Gastrocnemius medialis (tissue), 4 donors: ENCODE measurements around the gene PAPPA. TPM values are rescaled to one million over a fixed set of nuclear protein-coding genes. Genes with fewer than 3 reads are reported as not detected.

Experiments
- ATAC-seq, 2 donors: fragments of 150-250 bp; one replicate each; pipeline ENCODE4 v1.9.1; 2016
- DNase-seq, 2 donors: peaks; one replicate each; pipeline ENCODE4 v3.0.0-alpha.2; 2019
- H3K27ac ChIP-seq, 4 donors: fragments of 200-600 bp; sonication (generic); 1 replicate in 1 of 4; 2 replicates in 3 of 4; pipeline ENCODE4 v1.5.1; 2016 to 2018; ENCODE audit warnings: mild to moderate bottlenecking in 2 of 4, moderate library complexity in 1 of 4
- H3K27me3 ChIP-seq, 3 donors: fragments of 200-600 bp; sonication (generic) in 2 of 3; 1 replicate in 1 of 3; 2 replicates in 2 of 3; pipeline versions ENCODE4 v1.5.1 to v1.6.0; 2016 to 2019; ENCODE audit warnings: mild to moderate bottlenecking in 1 of 3, moderate library complexity in 1 of 3
- H3K36me3 ChIP-seq, 2 donors: fragments of 200-600 bp; sonication (generic) in 1 of 2; one replicate each; pipeline ENCODE4 v1.5.1; 2017 to 2018
- H3K4me1 ChIP-seq, 2 donors: fragments of 200-600 bp; sonication (generic) in 1 of 2; one replicate each; pipeline ENCODE4 v1.5.1; 2016 to 2017; ENCODE audit warnings: mild to moderate bottlenecking in 2 of 2
- H3K4me3 ChIP-seq, 4 donors: fragments of 200-600 bp; sonication (generic) in 3 of 4; 1 replicate in 1 of 4; 2 replicates in 3 of 4; pipeline ENCODE4 v1.5.1; 2016 to 2019; ENCODE audit warnings: mild to moderate bottlenecking in 2 of 4
- H3K9me3 ChIP-seq, 3 donors: fragments of 200-600 bp; sonication (generic) in 2 of 3; 1 replicate in 1 of 3; 2 replicates in 2 of 3; pipeline ENCODE4 v1.5.1; 2016 to 2019
- CTCF ChIP-seq, 5 experiments: fragments of 450-650 bp in 3 of 5; fragments of 200-600 bp in 2 of 5; sonication (generic) in 2 of 5; IDR thresholded peaks in 4 of 5; conservative IDR thresholded peaks in 1 of 5; 1 replicate in 4 of 5; 2 replicates in 1 of 5; pipeline ENCODE4 v1.5.1; 2016 to 2019; ENCODE audit warnings: antibody characterized with exemption in 5 of 5, mild to moderate bottlenecking in 3 of 5, moderate library complexity in 3 of 5
- POLR2A ChIP-seq, 2 donors: fragments of 450-650 bp; IDR thresholded peaks; one replicate each; pipeline ENCODE4 v1.6.1; 2017; ENCODE audit warnings: antibody characterized with exemption in 2 of 2, mild to moderate bottlenecking in 2 of 2, moderate library complexity in 2 of 2
- in situ Hi-C, 4 donors: fragments of 200-750 bp; cut with MboI; loops; one replicate each; pipeline versions ENCODE4 v1.15.0 to v1.8.0; 2017; ENCODE audit warnings: low sequenced_read_pairs in 4 of 4
- intact Hi-C: fragments of 100-400 bp; cut with DNase I; formaldehyde crosslinking; loops from one replicate; pipeline ENCODE4 v1.15.1; 2023; ENCODE audit warnings: low total_unique reads
- total RNA-seq, 4 donors: library from RNA; depleted of rRNA; stranded (reverse); fragments of >200 nt; gene quantifications; one replicate each; pipeline versions ENCODE4 v1.1.0 to v1.2.3, GENCODE V29; 2016

Gene PAPPA
- total RNA-seq, 4 donors from 2014 or later, result 0.56 to 2.1 (median 1.4) TPM

GRCh38 chr9:116285320-116285719, 131.7 kb downstream of the PAPPA start:
- Histone ChIP-seq H3K4me1 (no peaks in the 10 kb centered on the region), H3K4me3 (no peak overlapping the region), H3K27ac (no peak overlapping the region), H3K36me3 (no peaks in the 10 kb centered on the region), H3K9me3 (no peaks in the 10 kb centered on the region), H3K27me3 (no peaks in the 10 kb centered on the region)
- DNase-seq, result no peak
- TF ChIP-seq CTCF (IDR thresholded peaks at IDR 0.05 in 4 of 5, conservative IDR thresholded peaks at IDR 0.05 in 1 of 5) (no peak), POLR2A (IDR thresholded peaks at IDR 0.05) (no peak)
- ATAC-seq, result no peak
- intact Hi-C loops, result no loop called here
- in situ Hi-C loops, result no loop called here

- intact Hi-C loops (no loop called here), in situ Hi-C loops (no loop called here)
- DNase-seq, result no peak
- Histone ChIP-seq H3K4me1 (no peaks in the 10 kb centered on the region), H3K4me3 (no peak overlapping the region), H3K36me3 (no peaks in the 10 kb centered on the region), H3K27me3 (no peaks in the 10 kb centered on the region), H3K27ac (no peak overlapping the region), H3K9me3 (no peaks in the 10 kb centered on the region)
- no peak for ATAC-seq
- TF ChIP-seq CTCF (IDR thresholded peaks at IDR 0.05 in 4 of 5, conservative IDR thresholded peaks at IDR 0.05 in 1 of 5) (no peak), POLR2A (IDR thresholded peaks at IDR 0.05) (no peak)
Observed at GRCh38 chr9:116286297-116286696, 132.7 kb downstream of the PAPPA start.

DNA sequence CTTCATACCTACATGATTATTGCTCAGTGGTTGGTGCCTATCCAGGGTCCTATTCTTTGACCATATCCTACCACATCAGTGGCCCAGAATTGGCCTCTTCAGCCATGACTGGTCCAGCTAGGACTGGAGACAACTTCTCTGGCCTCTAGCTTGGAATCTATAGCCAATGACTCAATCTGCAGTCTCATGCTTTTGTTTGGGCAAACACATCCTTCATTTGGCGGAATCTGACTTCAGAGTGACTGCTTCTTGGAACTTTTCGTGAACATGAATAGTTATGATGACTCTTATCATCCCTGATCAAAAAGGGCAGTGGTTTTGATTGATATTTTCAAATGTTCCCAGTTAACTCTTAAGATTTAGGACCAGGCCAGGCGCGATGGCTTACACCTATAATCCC, 134.1 kb downstream of the PAPPA start:
- DNase-seq (no peak), ATAC-seq (no peak)
- no peak for TF ChIP-seq POLR2A (IDR thresholded peaks at IDR 0.05)
- TF ChIP-seq CTCF (IDR thresholded peaks at IDR 0.05 in 4 of 5, conservative IDR thresholded peaks at IDR 0.05 in 1 of 5), result no peak
- no peaks in the 10 kb centered on the region for H3K4me1 ChIP-seq
- H3K27me3 ChIP-seq, result no peaks in the 10 kb centered on the region
- no peaks in the 10 kb centered on the region for H3K9me3 ChIP-seq
- intact Hi-C loops (no loop called here), in situ Hi-C loops (no loop called here)
- no peak overlapping the region for H3K4me3 ChIP-seq
- H3K27ac ChIP-seq, result no peak overlapping the region
- H3K36me3 ChIP-seq, result no peaks in the 10 kb centered on the region

DNA sequence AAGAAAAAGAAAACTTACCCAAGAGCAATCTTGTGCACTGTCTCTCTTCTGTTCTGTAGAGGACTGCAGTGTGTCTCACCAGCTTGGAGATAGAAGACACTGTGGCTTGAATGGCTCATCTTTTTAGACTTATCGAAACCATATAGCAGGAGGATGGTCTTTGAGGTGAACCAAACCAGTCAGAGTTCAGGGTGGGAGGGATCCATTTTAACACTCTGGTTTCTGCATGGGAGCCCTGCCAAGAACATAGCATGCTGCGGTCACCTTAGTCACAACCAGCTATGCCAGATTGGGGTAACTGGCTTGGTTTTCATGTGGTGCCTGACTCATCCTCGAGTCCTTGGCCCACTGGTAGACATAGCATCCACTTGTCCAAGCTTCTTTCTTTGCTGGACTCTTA, 135.1 kb downstream of the PAPPA start:
- Histone ChIP-seq H3K27me3 (no peaks in the 10 kb centered on the region), H3K4me3 (no peak overlapping the region), H3K9me3 (no peaks in the 10 kb centered on the region), H3K36me3 (no peaks in the 10 kb centered on the region), H3K27ac (no peak overlapping the region), H3K4me1 (no peaks in the 10 kb centered on the region)
- intact Hi-C loops, result no loop called here
- peak; percentile 47 to 49 for ATAC-seq
- no peak for TF ChIP-seq POLR2A (IDR thresholded peaks at IDR 0.05)
- no peak for TF ChIP-seq CTCF (IDR thresholded peaks at IDR 0.05 in 4 of 5, conservative IDR thresholded peaks at IDR 0.05 in 1 of 5)
- no peak for DNase-seq
- in situ Hi-C loops, result no loop called here

DNA sequence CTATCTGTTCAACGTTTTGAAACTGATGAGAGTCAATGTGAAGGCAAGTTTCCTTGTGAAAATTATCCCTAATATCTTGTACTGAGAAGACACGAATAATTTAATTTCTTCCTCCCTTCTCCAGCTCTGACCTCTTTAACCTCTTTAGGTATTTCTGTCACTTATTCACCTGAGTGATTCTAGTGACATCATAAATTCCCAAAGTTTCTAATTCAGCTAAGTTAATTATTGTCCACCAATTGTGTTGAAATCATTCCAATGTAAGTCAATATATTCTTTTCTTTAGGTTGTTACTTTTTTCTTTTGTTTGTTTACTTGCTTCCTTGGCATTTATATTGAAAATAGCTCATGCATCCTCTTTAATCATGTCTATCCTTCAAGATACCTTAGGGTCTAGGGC, 143.8 kb downstream of the PAPPA start:
- no peaks in the 10 kb centered on the region for H3K27me3 ChIP-seq
- no peaks in the 10 kb centered on the region for H3K9me3 ChIP-seq
- intact Hi-C loops (no loop called here), in situ Hi-C loops (no loop called here)
- no peak for ATAC-seq
- TF ChIP-seq CTCF (IDR thresholded peaks at IDR 0.05 in 4 of 5, conservative IDR thresholded peaks at IDR 0.05 in 1 of 5), result no peak
- TF ChIP-seq POLR2A (IDR thresholded peaks at IDR 0.05), result no peak
- no peaks in the 10 kb centered on the region for H3K36me3 ChIP-seq
- no peaks in the 10 kb centered on the region for H3K4me1 ChIP-seq
- no peak overlapping the region for H3K4me3 ChIP-seq
- H3K27ac ChIP-seq, result no peak overlapping the region
- no peak for DNase-seq
